ENCODE measurements around the gene CHTF18.

GRCh38 chr16:828891-829290 is 40.5 kb downstream of the CHTF18 start:
- TF ChIP-seq MAX (IDR thresholded peaks at IDR 0.05; ENCODE audit: insufficient read depth, insufficient read length) (no peak), CTCF (IDR thresholded peaks at IDR 0.05; ENCODE audit: extremely low read depth in 1 of 2, insufficient read depth in 1 of 2, low read depth in 1 of 2, low read length in 2 of 2) (no peak)

Data from endothelial cell of umbilical vein (primary cell).